Left ventricle myocardium superior (tissue), 1 donor: Measurements from ENCODE around the gene PTPRN2. TPM values are rescaled to one million over a fixed set of nuclear protein-coding genes. Genes with fewer than 3 reads are reported as not detected.
"Not testable (repeated sequence)": the region's sequence is repeated elsewhere in the genome, so short reads cannot be mapped to it uniquely, and the experiment has no call there.

ENCODE experiments used
- ATAC-seq: fragments of 200-7000 bp; cut with Tn5 transposase; one replicate; pipeline ENCODE4 v1.9.1; 2020; ENCODE audit warnings: mild to moderate bottlenecking, moderate library complexity
- DNase-seq: peaks from one replicate; pipeline ENCODE4 v3.0.0-alpha.2; 2020
- intact Hi-C: fragments of 100-400 bp; cut with micrococcal nuclease; formaldehyde crosslinking; loops from one replicate; pipeline ENCODE4 v1.11.0; 2022
- total RNA-seq: library from RNA; stranded (reverse); fragmentation: NEBNext Ultra II Directional; extraction: Animal tissue kit (Norgen Biotek cat#: 25700); gene quantifications from one replicate; pipeline ENCODE4 v1.2.1, GENCODE V29; 2021
- donor health status: DM: no; HTN: yes; CAD: no; lungs with severe emphysema.

The PTPRN2 gene
- total RNA-seq, 1 donor from 2014 or later = 1.3 TPM

GRCh38 chr7:158389514-158390425, 197.9 kb downstream of the PTPRN2 start:
- intact Hi-C loops = no loop called here
- peak; percentile 14 for DNase-seq
- ATAC-seq = no peak

- intact Hi-C loops = no loop called here
- DNase-seq = no peak
- ATAC-seq = no peak
These were observed 198.7 kb downstream of the PTPRN2 start for GRCh38 chr7:158388928-158389327.

GRCh38 chr7:158388072-158388471, 199.6 kb downstream of the PTPRN2 start:
- DNase-seq (no peak), ATAC-seq (no peak)
- intact Hi-C loops = no loop called here

- ATAC-seq (no peak), DNase-seq (no peak)
- intact Hi-C loops = no loop called here
These were observed 200.1 kb downstream of the PTPRN2 start for GRCh38 chr7:158387546-158387891.

- intact Hi-C loops = no loop called here
- no peak for ATAC-seq
- no peak for DNase-seq
These were observed 200.6 kb downstream of the PTPRN2 start for GRCh38 chr7:158386866-158387545.

- intact Hi-C loops = no loop called here
- DNase-seq (no peak), ATAC-seq (no peak)
These were observed 201.3 kb downstream of the PTPRN2 start for GRCh38 chr7:158386355-158386618.

- ATAC-seq, intact Hi-C loops, DNase-seq: not testable (repeated sequence)
These were observed 201.9 kb downstream of the PTPRN2 start for GRCh38 chr7:158385496-158386354.

- no peak for ATAC-seq
- DNase-seq = no peak
- intact Hi-C loops = no loop called here
These were observed 202.9 kb downstream of the PTPRN2 start for GRCh38 chr7:158384746-158385145.

- no peak for ATAC-seq
- intact Hi-C loops = no loop called here
These were observed 204.0 kb downstream of the PTPRN2 start for GRCh38 chr7:158383665-158384064.

GRCh38 chr7:158382363-158383254, 205.0 kb downstream of the PTPRN2 start:
- DNase-seq (no peak), ATAC-seq (no peak)
- intact Hi-C loops = no loop called here

More at GRCh38 chr7:158383665-158384064, 204.0 kb downstream of the PTPRN2 start:
- DNase-seq = no peak

- no peak for ATAC-seq
- DNase-seq = no peak
- intact Hi-C loops = no loop called here
These were observed 205.7 kb downstream of the PTPRN2 start for GRCh38 chr7:158381956-158382355.

- intact Hi-C loops = no loop called here
- peak; percentile 3 for DNase-seq
- ATAC-seq = no peak
These were observed 208.6 kb downstream of the PTPRN2 start for GRCh38 chr7:158378978-158379377.

GRCh38 chr7:158377800-158378623, 209.6 kb downstream of the PTPRN2 start:
- ATAC-seq (no peak), DNase-seq (peak; percentile 15)
- intact Hi-C loops = no loop called here

- ATAC-seq, DNase-seq, intact Hi-C loops: not testable (repeated sequence)
These were observed 210.8 kb downstream of the PTPRN2 start for GRCh38 chr7:158376839-158377186.

- ATAC-seq, DNase-seq, intact Hi-C loops: not testable (repeated sequence)
These were observed 211.3 kb downstream of the PTPRN2 start for GRCh38 chr7:158376146-158376838.

GRCh38 chr7:158375034-158375433, 212.6 kb downstream of the PTPRN2 start:
- intact Hi-C loops = no loop called here
- ATAC-seq = no peak

GRCh38 chr7:158374586-158374985, 213.0 kb downstream of the PTPRN2 start:
- no peak for ATAC-seq
- DNase-seq = no peak
- intact Hi-C loops = no loop called here

More at GRCh38 chr7:158375034-158375433, 212.6 kb downstream of the PTPRN2 start:
- no peak for DNase-seq
